GM19324 (cell line): ENCODE measurements around the gene MS4A5.

Experiments
- ATAC-seq: cut with Tn5 transposase; IDR thresholded peaks from one replicate; pipeline ENCODE4 v1.9.1; 2021; ENCODE audit warnings: mild to moderate bottlenecking, moderate library complexity; ENCODE audit not compliant: unreplicated experiment, low FRiP score

The MS4A5 gene

GRCh38 chr11:60469723-60470122 lies 40.4 kb downstream of the MS4A5 start:
- ATAC-seq, result no peak

- ATAC-seq, result no peak
Measured at GRCh38 chr11:60477035-60477445, 47.7 kb downstream of the MS4A5 start.

- no peak for ATAC-seq
Measured at GRCh38 chr11:60482361-60482760, 53.0 kb downstream of the MS4A5 start.

GRCh38 chr11:60485987-60486386 lies 56.6 kb downstream of the MS4A5 start:
- ATAC-seq, result peak; percentile 95

- ATAC-seq, result no peak
Measured at GRCh38 chr11:60492488-60493009, 63.2 kb downstream of the MS4A5 start, which contains the start of gene MS4A12. MS4A12 (plus strand) TSS chr11:60492778; CDS start chr11:60497319, 4,541 bp downstream.

GRCh38 chr11:60493454-60493853 lies 64.1 kb downstream of the MS4A5 start:
- no peak for ATAC-seq
